ENCODE measurements around the gene GPRC5B.

- TF ChIP-seq POLR2A (IDR thresholded peaks at IDR 0.05; ENCODE audit: low read length) = no peak
- no peak for TF ChIP-seq GATA1 (IDR thresholded peaks at IDR 0.05; ENCODE audit: low read depth, low read length)
Observed at GRCh38 chr16:19872179-19872863, 12.3 kb downstream of the GPRC5B start.
